HFF-Myc (cell line): Measurements from ENCODE around the gene PPID.
"Not testable (repeated sequence)": the region's sequence is repeated elsewhere in the genome, so short reads cannot be mapped to it uniquely, and the experiment has no call there.

Source experiments
- DNase-seq: peaks from one replicate; pipeline ENCODE4 v3.0.0-alpha.2; 2011; ENCODE audit warnings: low read depth; ENCODE audit errors: extremely low read depth
- H3K4me3 ChIP-seq: replicated peaks from 2 replicates; pipeline ENCODE4 v1.5.1; 2011; ENCODE audit warnings: low read depth, mild to moderate bottlenecking, control low read depth, low read length
- CTCF ChIP-seq: IDR thresholded peaks from 2 replicates; pipeline ENCODE4 v1.5.1; 2012; ENCODE audit warnings: mild to moderate bottlenecking, low read depth, low read length, control low read depth; ENCODE audit errors: missing control alignments

The PPID gene

GRCh38 chr4:158766434-158767044, 43.3 kb upstream of the PPID start:
- DNase-seq: no peak
- no peak for TF ChIP-seq CTCF
- no peak overlapping the region for H3K4me3 ChIP-seq

- no peak for TF ChIP-seq CTCF
- DNase-seq: no peak
- H3K4me3 ChIP-seq: no peak overlapping the region
Measured at GRCh38 chr4:158763462-158763861, 40.3 kb upstream of the PPID start.

GRCh38 chr4:158762553-158762952, 39.4 kb upstream of the PPID start:
- no peak overlapping the region for H3K4me3 ChIP-seq
- no peak for DNase-seq
- no peak for TF ChIP-seq CTCF

GRCh38 chr4:158760866-158761265, 37.7 kb upstream of the PPID start:
- no peak for DNase-seq
- H3K4me3 ChIP-seq: no peak overlapping the region
- TF ChIP-seq CTCF: no peak

GRCh38 chr4:158759539-158759938, 36.3 kb upstream of the PPID start:
- not testable (repeated sequence) for DNase-seq, H3K4me3 ChIP-seq

- TF ChIP-seq CTCF: no peak
- no peak for DNase-seq
- H3K4me3 ChIP-seq: no peak overlapping the region
Measured at GRCh38 chr4:158758703-158759102, 35.5 kb upstream of the PPID start.

GRCh38 chr4:158758142-158758541, 34.9 kb upstream of the PPID start:
- no peak for TF ChIP-seq CTCF

GRCh38 chr4:158756588-158756987, 33.4 kb upstream of the PPID start:
- no peak for DNase-seq
- no peak overlapping the region for H3K4me3 ChIP-seq
- no peak for TF ChIP-seq CTCF

More at GRCh38 chr4:158758142-158758541, 34.9 kb upstream of the PPID start:
- no peak for DNase-seq
- H3K4me3 ChIP-seq: no peak overlapping the region

- not testable (repeated sequence) for H3K4me3 ChIP-seq, DNase-seq
Measured at GRCh38 chr4:158755819-158756218, 32.6 kb upstream of the PPID start.
